ENCODE results near the gene SNRPA. TPM values are rescaled to one million over a fixed set of nuclear protein-coding genes. Genes with fewer than 3 reads are reported as not detected.

Gene SNRPA
- total RNA-seq (158 and 230 TPM in 2 replicates), polyA plus RNA-seq (145 and 155 TPM in 2 replicates)

GRCh38 chr19:40750874-40751537, at the start of gene SNRPA:
Gene SNRPA (plus strand): TSS chr19:40751203. CDS start chr19:40751409, 206 bp downstream.
- Histone ChIP-seq H3K9me3 (ENCODE audit: low read depth) (no peaks in the 10 kb centered on the region), H3K4me3 (peak within 1 kb of the TSS; percentile 64), H3K4me1 (ENCODE audit: low read depth) (peaks cover 16% of the 10 kb centered on the region), H3K27me3 (no peaks in the 10 kb centered on the region), H3K27ac (peak within 1 kb of the TSS; percentile 90), H3K36me3 (peaks cover 4% of the 10 kb centered on the region)
- TF ChIP-seq CTCF (IDR thresholded peaks at IDR 0.05; ENCODE audit: low read depth, low read length) = no peak
- DNase-seq (ENCODE audit: low read depth in 1 of 2, low spot score in 1 of 2) = peak; percentile 98 to 99

- H3K27ac ChIP-seq = no peak overlapping the region
- no peak for DNase-seq (ENCODE audit: low read depth in 1 of 2, low spot score in 1 of 2)
- H3K4me3 ChIP-seq = no peak overlapping the region
- peaks cover 26% of the 10 kb centered on the region for H3K36me3 ChIP-seq
- H3K4me1 ChIP-seq (ENCODE audit: low read depth) = no peaks in the 10 kb centered on the region
- TF ChIP-seq CTCF (IDR thresholded peaks at IDR 0.05; ENCODE audit: low read depth, low read length) = no peak
- H3K9me3 ChIP-seq (ENCODE audit: low read depth) = no peaks in the 10 kb centered on the region
- H3K27me3 ChIP-seq = no peaks in the 10 kb centered on the region
These were observed 49.2 kb upstream of the SNRPA start for GRCh38 chr19:40701758-40702157.

- TF ChIP-seq CTCF (IDR thresholded peaks at IDR 0.05; ENCODE audit: low read depth, low read length) = peak; percentile 47
- peak; percentile 45 to 68 for DNase-seq (ENCODE audit: low read depth in 1 of 2, low spot score in 1 of 2)
- peak overlapping the region; percentile 16 for H3K27ac ChIP-seq
These were observed 48.5 kb upstream of the SNRPA start for GRCh38 chr19:40702337-40703012.

GRCh38 chr19:40703029-40703755, 47.8 kb upstream of the SNRPA start:
- no peak for TF ChIP-seq CTCF (IDR thresholded peaks at IDR 0.05; ENCODE audit: low read depth, low read length)
- no peaks in the 10 kb centered on the region for H3K9me3 ChIP-seq (ENCODE audit: low read depth)
- H3K36me3 ChIP-seq = peaks cover 31% of the 10 kb centered on the region
- no peaks in the 10 kb centered on the region for H3K4me1 ChIP-seq (ENCODE audit: low read depth)
- no peak overlapping the region for H3K4me3 ChIP-seq
- DNase-seq (ENCODE audit: low read depth in 1 of 2, low spot score in 1 of 2) = no peak
- no peaks in the 10 kb centered on the region for H3K27me3 ChIP-seq
- peak overlapping the region; percentile 16 for H3K27ac ChIP-seq

More at GRCh38 chr19:40702337-40703012, 48.5 kb upstream of the SNRPA start:
- H3K27me3 ChIP-seq = no peaks in the 10 kb centered on the region
- no peak overlapping the region for H3K4me3 ChIP-seq
- no peaks in the 10 kb centered on the region for H3K4me1 ChIP-seq (ENCODE audit: low read depth)
- H3K9me3 ChIP-seq (ENCODE audit: low read depth) = no peaks in the 10 kb centered on the region
- H3K36me3 ChIP-seq = peaks cover 26% of the 10 kb centered on the region

GRCh38 chr19:40704491-40705361, 46.3 kb upstream of the SNRPA start:
- H3K27me3 ChIP-seq = no peaks in the 10 kb centered on the region
- TF ChIP-seq CTCF (IDR thresholded peaks at IDR 0.05; ENCODE audit: low read depth, low read length) = no peak
- H3K27ac ChIP-seq = no peak overlapping the region
- no peak overlapping the region for H3K4me3 ChIP-seq
- DNase-seq (ENCODE audit: low read depth in 1 of 2, low spot score in 1 of 2) = no peak
- H3K4me1 ChIP-seq (ENCODE audit: low read depth) = no peaks in the 10 kb centered on the region
- H3K9me3 ChIP-seq (ENCODE audit: low read depth) = no peaks in the 10 kb centered on the region
- H3K36me3 ChIP-seq = peaks cover 44% of the 10 kb centered on the region
